ENCODE measurements around the gene PKP4. TPM values are rescaled to one million over a fixed set of nuclear protein-coding genes. Genes with fewer than 3 reads are reported as not detected.

Gene PKP4
- total RNA-seq, 1 experiment from 2014 or later = 67.7 TPM

- no TSS peak for BruUV-seq (replicated peaks)
- intact Hi-C loops (cut with micrococcal nuclease; ENCODE audit: unreplicated experiment) = no loop called here
- Histone ChIP-seq H3K4me1 (ENCODE audit: insufficient read depth, low read length, poor library complexity, severe bottlenecking) (peaks cover 32% of the 10 kb centered on the region), H3K27me3 (replicated peaks; ENCODE audit: insufficient read depth, low read depth, low read length, poor library complexity) (no peaks in the 10 kb centered on the region), H3K36me3 (ENCODE audit: insufficient read depth, low read length, poor library complexity, severe bottlenecking) (no peaks in the 10 kb centered on the region), H3K27ac (ENCODE audit: low read depth, low read length, poor library complexity, severe bottlenecking) (peak overlapping the region; percentile 35), H3K4me3 (ENCODE audit: low read depth, low read length, poor library complexity, severe bottlenecking) (no peak overlapping the region), H3K9me3 (ENCODE audit: low read depth, low read length, poor library complexity, severe bottlenecking) (no peaks in the 10 kb centered on the region)
- TF ChIP-seq EZH2 (IDR thresholded peaks at IDR 0.05; ENCODE audit: borderline replicate concordance, low read depth, low read length, poor library complexity, severe bottlenecking) (no peak), CTCF (conservative IDR thresholded peaks at IDR 0.05; ENCODE audit: low read depth, low read length) (no peak)
- ChIA-PET CTCF (no interaction called here), POLR2A (ENCODE audit: low non-redundant PET) (no interaction called here)
- DNase-seq (ENCODE audit: low spot score) = no peak
Observed at GRCh38 chr2:158478816-158479215, 22.1 kb downstream of the PKP4 start.

GRCh38 chr2:158481116-158481515, 24.4 kb downstream of the PKP4 start:
- intact Hi-C loops (cut with micrococcal nuclease; ENCODE audit: unreplicated experiment) = no loop called here
- ChIA-PET POLR2A (ENCODE audit: low non-redundant PET) (no interaction called here), CTCF (interaction anchor here (0.6 kb wide), 1 partner anchor 447 kb away, joined by 4 read pairs; no protein-coding TSS in a partner anchor)
- Histone ChIP-seq H3K36me3 (ENCODE audit: insufficient read depth, low read length, poor library complexity, severe bottlenecking) (no peaks in the 10 kb centered on the region), H3K4me1 (ENCODE audit: insufficient read depth, low read length, poor library complexity, severe bottlenecking) (peaks cover 50% of the 10 kb centered on the region), H3K9me3 (ENCODE audit: low read depth, low read length, poor library complexity, severe bottlenecking) (no peaks in the 10 kb centered on the region), H3K27me3 (replicated peaks; ENCODE audit: insufficient read depth, low read depth, low read length, poor library complexity) (no peaks in the 10 kb centered on the region), H3K4me3 (ENCODE audit: low read depth, low read length, poor library complexity, severe bottlenecking) (no peak overlapping the region), H3K27ac (ENCODE audit: low read depth, low read length, poor library complexity, severe bottlenecking) (no peak overlapping the region)
- TF ChIP-seq CTCF (conservative IDR thresholded peaks at IDR 0.05; ENCODE audit: low read depth, low read length) (no peak), EZH2 (IDR thresholded peaks at IDR 0.05; ENCODE audit: borderline replicate concordance, low read depth, low read length, poor library complexity, severe bottlenecking) (no peak)
- no TSS peak for BruUV-seq (replicated peaks)
- DNase-seq (ENCODE audit: low spot score) = no peak

GRCh38 chr2:158482594-158482993, 25.8 kb downstream of the PKP4 start:
- DNase-seq (ENCODE audit: low spot score) = no peak
- intact Hi-C loops (cut with micrococcal nuclease; ENCODE audit: unreplicated experiment) = no loop called here

More at GRCh38 chr2:158482594-158482993, 25.8 kb downstream of the PKP4 start:
- CTCF ChIA-PET = no interaction called here
- TF ChIP-seq EZH2 (IDR thresholded peaks at IDR 0.05; ENCODE audit: borderline replicate concordance, low read depth, low read length, poor library complexity, severe bottlenecking) = no peak
- TF ChIP-seq CTCF (conservative IDR thresholded peaks at IDR 0.05; ENCODE audit: low read depth, low read length) = no peak
- no peaks in the 10 kb centered on the region for H3K27me3 ChIP-seq (replicated peaks; ENCODE audit: insufficient read depth, low read depth, low read length, poor library complexity)
- no peaks in the 10 kb centered on the region for H3K36me3 ChIP-seq (ENCODE audit: insufficient read depth, low read length, poor library complexity, severe bottlenecking)
- H3K27ac ChIP-seq (ENCODE audit: low read depth, low read length, poor library complexity, severe bottlenecking) = no peak overlapping the region
- H3K4me3 ChIP-seq (ENCODE audit: low read depth, low read length, poor library complexity, severe bottlenecking) = no peak overlapping the region
- peaks cover 50% of the 10 kb centered on the region for H3K4me1 ChIP-seq (ENCODE audit: insufficient read depth, low read length, poor library complexity, severe bottlenecking)
- H3K9me3 ChIP-seq (ENCODE audit: low read depth, low read length, poor library complexity, severe bottlenecking) = no peaks in the 10 kb centered on the region
- POLR2A ChIA-PET (ENCODE audit: low non-redundant PET) = no interaction called here
- BruUV-seq (replicated peaks) = no TSS peak

Data from A673 (cell line).